HepG2 (cell line): Measurements from ENCODE around the gene MTNR1A.

Experiments
- ISL2 ChIP-seq: sonication (generic); formaldehyde crosslinking; IDR thresholded peaks from 2 replicates; pipeline ENCODE4 v1.5.0; 2020; ENCODE audit warnings: missing genetic modification reagents
- SP4 ChIP-seq: sonication (generic); formaldehyde crosslinking; IDR thresholded peaks from 2 replicates; pipeline ENCODE4 v1.8.1; 2023; ENCODE audit warnings: mild to moderate bottlenecking, missing genetic modification reagents
- TF ChIP-seq, protein P1 (sequence below): sonication (generic); formaldehyde crosslinking; IDR thresholded peaks from 2 replicates; pipeline ENCODE4 v1.8.0; 2022; ENCODE audit warnings: mild to moderate bottlenecking, missing genetic modification reagents, moderate library complexity

DNA sequence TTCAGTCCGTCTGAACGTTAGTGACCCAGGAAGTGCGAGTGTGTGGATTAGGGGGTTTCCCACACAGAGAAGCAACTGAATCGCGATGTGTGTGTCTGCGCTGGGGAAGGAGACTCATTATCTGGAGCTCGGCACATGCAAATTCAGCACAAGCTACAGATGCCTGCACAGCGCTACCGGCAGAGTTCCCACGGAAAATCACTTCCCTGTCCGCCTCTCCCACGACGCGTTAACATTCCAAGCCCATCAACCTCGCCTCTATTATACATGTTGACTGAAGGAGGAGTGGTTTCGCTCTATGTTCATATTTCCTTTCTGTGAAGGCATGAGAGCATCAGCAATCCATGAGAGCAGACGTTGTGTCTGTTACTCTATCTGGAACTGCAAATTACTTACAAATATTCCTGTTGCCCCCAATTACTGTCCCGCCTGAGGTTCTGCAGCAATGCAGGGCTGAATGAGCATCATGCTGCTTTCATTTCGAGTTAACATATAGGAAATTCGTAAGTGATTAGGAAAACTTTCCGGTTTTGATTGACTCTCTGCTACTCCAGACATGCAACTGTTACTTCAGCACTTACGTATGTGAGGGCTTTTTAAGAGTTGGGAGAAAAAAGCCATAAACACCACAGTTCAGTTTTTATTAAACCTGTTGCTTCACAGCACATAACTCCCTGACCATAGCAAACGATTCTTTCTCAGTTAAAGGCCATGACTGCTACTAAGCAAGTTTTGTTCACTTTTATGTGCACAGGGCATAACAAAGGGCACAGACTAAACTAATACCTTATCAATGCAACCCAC is 15.0 kb upstream of the MTNR1A start:
- TF ChIP-seq SP4 (CRISPR knock-in tag) (no peak), ISL2 (no peak)
- TF ChIP-seq, protein P1, sequence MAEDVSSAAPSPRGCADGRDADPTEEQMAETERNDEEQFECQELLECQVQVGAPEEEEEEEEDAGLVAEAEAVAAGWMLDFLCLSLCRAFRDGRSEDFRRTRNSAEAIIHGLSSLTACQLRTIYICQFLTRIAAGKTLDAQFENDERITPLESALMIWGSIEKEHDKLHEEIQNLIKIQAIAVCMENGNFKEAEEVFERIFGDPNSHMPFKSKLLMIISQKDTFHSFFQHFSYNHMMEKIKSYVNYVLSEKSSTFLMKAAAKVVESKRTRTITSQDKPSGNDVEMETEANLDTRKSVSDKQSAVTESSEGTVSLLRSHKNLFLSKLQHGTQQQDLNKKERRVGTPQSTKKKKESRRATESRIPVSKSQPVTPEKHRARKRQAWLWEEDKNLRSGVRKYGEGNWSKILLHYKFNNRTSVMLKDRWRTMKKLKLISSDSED = no peak
